Mucosa of rectum (tissue), 2 donors: Measurements from ENCODE around the gene SETMAR.
"Not testable (repeated sequence)": the region's sequence is repeated elsewhere in the genome, so short reads cannot be mapped to it uniquely, and the experiment has no call there.

Source experiments
- H3K27ac ChIP-seq, 2 donors: one replicate each; pipeline ENCODE4 v1.7.0; 2013; ENCODE audit warnings: inconsistent platforms in 2 of 2, low read depth in 2 of 2, low read length in 2 of 2
- H3K27me3 ChIP-seq, 2 donors: one replicate each; pipeline ENCODE4 v1.7.0; 2013; ENCODE audit warnings: low read length in 2 of 2; ENCODE audit not compliant: control insufficient read depth in 2 of 2, insufficient read depth in 2 of 2
- H3K36me3 ChIP-seq, 2 donors: one replicate each; pipeline ENCODE4 v1.7.0; 2013; ENCODE audit warnings: low read length in 2 of 2; ENCODE audit not compliant: control insufficient read depth in 2 of 2, insufficient read depth in 2 of 2
- H3K4me1 ChIP-seq, 2 donors: one replicate each; pipeline ENCODE4 v1.7.0; 2013; ENCODE audit warnings: low read length in 2 of 2, mild to moderate bottlenecking in 1 of 2; ENCODE audit not compliant: control insufficient read depth in 2 of 2, insufficient read depth in 2 of 2
- H3K4me3 ChIP-seq, 2 donors: one replicate each; pipeline ENCODE4 v1.7.0; 2013; ENCODE audit warnings: low read length in 2 of 2
- H3K9ac ChIP-seq, 2 donors: one replicate each; pipeline ENCODE4 v1.7.0; 2013; ENCODE audit warnings: low read length in 2 of 2, low read depth in 1 of 2, mild to moderate bottlenecking in 1 of 2
- H3K9me3 ChIP-seq, 2 donors: one replicate each; pipeline ENCODE4 v1.7.0; 2013; ENCODE audit warnings: low read length in 2 of 2; ENCODE audit not compliant: control insufficient read depth in 2 of 2
- donor health status: healthy.
- donor health status: Normal muscosa, but diverticular disease.

Gene SETMAR

GRCh38 chr3:4311496-4311895 is 8.3 kb downstream of the SETMAR start:
- no peaks in the 10 kb centered on the region for H3K27me3 ChIP-seq
- H3K4me1 ChIP-seq = peaks cover 0 to 2% of the 10 kb centered on the region in 2 donors
- H3K27ac ChIP-seq = no peak overlapping the region
- H3K4me3 ChIP-seq = no peak overlapping the region
- H3K36me3 ChIP-seq = peaks cover 12 to 17% of the 10 kb centered on the region in 2 donors
- no peak overlapping the region for H3K9ac ChIP-seq
- H3K9me3 ChIP-seq = no peaks in the 10 kb centered on the region

GRCh38 chr3:4313606-4314293 is 10.6 kb downstream of the SETMAR start:
- H3K4me3 ChIP-seq = no peak overlapping the region
- no peak overlapping the region for H3K27ac ChIP-seq
- no peaks in the 10 kb centered on the region for H3K27me3 ChIP-seq
- no peak overlapping the region for H3K9ac ChIP-seq
- no peaks in the 10 kb centered on the region for H3K4me1 ChIP-seq
- H3K9me3 ChIP-seq = no peaks in the 10 kb centered on the region
- H3K36me3 ChIP-seq = peaks cover 21 to 23% of the 10 kb centered on the region in 2 donors

DNA sequence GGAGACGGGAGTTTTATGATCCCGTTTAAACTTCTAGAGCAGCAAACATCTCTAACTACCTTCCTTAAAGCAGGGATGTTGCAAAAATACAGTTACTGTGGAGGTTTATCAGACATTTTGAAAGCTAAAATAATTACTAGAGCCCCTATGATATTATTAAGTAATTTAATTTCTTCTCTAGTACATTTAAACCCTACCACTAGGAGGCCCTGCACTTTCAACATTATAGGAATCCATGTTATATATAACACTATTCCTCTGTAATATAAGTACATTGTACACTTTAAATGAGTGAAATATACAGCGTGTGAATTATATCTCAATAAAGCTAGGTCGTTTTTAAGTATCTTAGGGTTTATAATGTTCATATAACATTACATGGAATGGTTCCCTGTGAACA is 11.5 kb downstream of the SETMAR start:
- H3K27ac ChIP-seq = no peak overlapping the region

GRCh38 chr3:4320096-4320911 is 17.1 kb downstream of the SETMAR start:
- H3K4me1 ChIP-seq = peaks cover 2 to 12% of the 10 kb centered on the region in 2 donors

More for the DNA sequence above, 11.5 kb downstream of the SETMAR start:
- no peaks in the 10 kb centered on the region for H3K27me3 ChIP-seq
- H3K4me1 ChIP-seq = no peaks in the 10 kb centered on the region
- no peak overlapping the region for H3K4me3 ChIP-seq
- H3K9me3 ChIP-seq = no peaks in the 10 kb centered on the region
- H3K9ac ChIP-seq = no peak overlapping the region
- H3K36me3 ChIP-seq = peaks cover 21 to 23% of the 10 kb centered on the region in 2 donors

DNA sequence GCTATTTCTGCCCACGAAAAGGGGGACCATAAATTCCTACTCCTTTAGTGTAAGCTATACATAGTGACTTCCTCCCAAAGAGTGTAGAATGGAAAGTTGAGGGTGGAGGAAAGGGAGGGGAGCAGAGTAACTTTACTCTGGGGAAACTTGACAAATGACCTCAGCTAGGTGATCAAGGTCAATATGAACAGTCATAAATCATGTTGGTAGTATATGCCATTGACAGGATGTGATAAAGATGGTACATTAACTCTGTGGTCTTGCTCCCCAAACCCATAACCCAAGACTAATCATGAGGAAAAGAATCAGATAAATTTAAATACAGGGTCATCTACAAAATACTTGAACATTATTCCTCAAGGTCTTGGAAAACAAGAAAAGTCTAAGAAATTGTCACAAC is 18.6 kb downstream of the SETMAR start:
- Histone ChIP-seq H3K36me3 (peaks cover 4 to 6% of the 10 kb centered on the region in 2 donors), H3K4me3 (no peak overlapping the region), H3K27me3 (no peaks in the 10 kb centered on the region), H3K9ac (no peak overlapping the region), H3K4me1 (peaks cover 2 to 12% of the 10 kb centered on the region in 2 donors), H3K9me3 (no peaks in the 10 kb centered on the region), H3K27ac (no peak overlapping the region)

More at GRCh38 chr3:4320096-4320911, 17.1 kb downstream of the SETMAR start:
- peaks cover 8 to 12% of the 10 kb centered on the region in 2 donors for H3K36me3 ChIP-seq
- no peak overlapping the region for H3K4me3 ChIP-seq
- no peak overlapping the region for H3K9ac ChIP-seq
- no peak overlapping the region for H3K27ac ChIP-seq
- H3K27me3 ChIP-seq = no peaks in the 10 kb centered on the region
- no peaks in the 10 kb centered on the region for H3K9me3 ChIP-seq

GRCh38 chr3:4322635-4323034 is 19.5 kb downstream of the SETMAR start:
- peaks cover 0 to 4% of the 10 kb centered on the region in 2 donors for H3K36me3 ChIP-seq
- H3K4me3 ChIP-seq = no peak overlapping the region
- H3K9ac ChIP-seq = no peak overlapping the region
- no peaks in the 10 kb centered on the region for H3K9me3 ChIP-seq
- peaks cover 2 to 12% of the 10 kb centered on the region in 2 donors for H3K4me1 ChIP-seq
- no peak overlapping the region for H3K27ac ChIP-seq
- H3K27me3 ChIP-seq = no peaks in the 10 kb centered on the region

DNA sequence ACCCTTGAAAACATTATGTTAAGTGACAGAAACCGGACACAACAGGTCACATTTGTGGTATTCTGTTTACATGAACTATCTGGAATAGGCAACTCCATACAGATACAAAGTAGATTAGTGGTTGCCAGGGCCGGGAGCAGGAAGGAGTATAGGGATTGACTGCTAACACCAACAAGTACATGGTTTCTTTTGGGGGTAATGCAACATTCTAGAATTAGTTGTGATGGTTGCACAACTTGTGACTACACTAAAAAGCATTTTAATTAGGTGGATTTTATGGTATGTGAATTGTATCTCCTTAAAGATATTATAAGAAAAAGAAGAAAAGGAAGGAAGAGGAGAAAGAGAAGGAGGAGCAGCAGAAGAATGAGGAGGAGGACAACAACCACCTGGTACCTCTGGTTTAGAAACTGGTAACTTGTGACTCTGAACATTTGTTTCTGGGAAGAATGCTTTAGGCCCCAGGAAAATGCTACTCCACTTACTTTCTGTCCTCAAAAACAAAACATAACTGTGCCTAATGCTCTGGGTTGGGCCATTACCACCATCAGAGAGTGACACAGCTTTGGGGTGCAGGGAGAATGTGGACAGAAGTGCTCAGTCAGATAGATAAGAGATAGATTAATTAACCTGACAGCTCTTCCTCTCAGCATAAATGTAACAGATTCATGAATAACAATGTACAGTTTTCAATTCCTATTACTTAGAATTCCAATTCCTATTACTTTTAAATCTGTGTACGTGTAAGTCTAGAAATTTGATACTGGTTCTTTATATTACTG is 20.3 kb downstream of the SETMAR start:
- Histone ChIP-seq H3K9me3 (no peaks in the 10 kb centered on the region), H3K4me1 (peaks cover 2 to 12% of the 10 kb centered on the region in 2 donors), H3K9ac (no peak overlapping the region), H3K36me3 (no peaks in the 10 kb centered on the region), H3K27ac (no peak overlapping the region), H3K4me3 (no peak overlapping the region), H3K27me3 (no peaks in the 10 kb centered on the region)

DNA sequence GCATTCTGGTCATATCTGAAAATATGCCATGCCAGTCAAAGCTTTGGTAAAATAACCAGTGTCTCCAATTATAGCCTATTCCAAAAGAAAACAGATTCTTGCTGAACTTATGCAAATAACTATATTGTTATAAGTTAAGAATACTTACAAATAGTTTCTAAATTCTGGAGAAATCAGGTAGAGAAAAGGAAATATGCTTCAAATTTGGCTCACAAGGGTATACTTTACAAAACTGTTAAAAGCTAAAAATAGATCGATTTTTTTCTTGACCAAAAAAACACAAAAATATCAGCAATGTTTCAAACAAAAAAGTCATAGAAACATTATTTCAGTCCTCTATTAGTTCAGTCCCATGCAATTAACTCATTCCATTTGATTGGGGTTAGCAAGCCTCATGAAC is 23.7 kb downstream of the SETMAR start:
- no peaks in the 10 kb centered on the region for H3K9me3 ChIP-seq
- no peak overlapping the region for H3K27ac ChIP-seq
- H3K36me3 ChIP-seq = no peaks in the 10 kb centered on the region
- no peaks in the 10 kb centered on the region for H3K27me3 ChIP-seq
- no peak overlapping the region for H3K4me3 ChIP-seq
- no peaks in the 10 kb centered on the region for H3K4me1 ChIP-seq
- H3K9ac ChIP-seq = no peak overlapping the region

DNA sequence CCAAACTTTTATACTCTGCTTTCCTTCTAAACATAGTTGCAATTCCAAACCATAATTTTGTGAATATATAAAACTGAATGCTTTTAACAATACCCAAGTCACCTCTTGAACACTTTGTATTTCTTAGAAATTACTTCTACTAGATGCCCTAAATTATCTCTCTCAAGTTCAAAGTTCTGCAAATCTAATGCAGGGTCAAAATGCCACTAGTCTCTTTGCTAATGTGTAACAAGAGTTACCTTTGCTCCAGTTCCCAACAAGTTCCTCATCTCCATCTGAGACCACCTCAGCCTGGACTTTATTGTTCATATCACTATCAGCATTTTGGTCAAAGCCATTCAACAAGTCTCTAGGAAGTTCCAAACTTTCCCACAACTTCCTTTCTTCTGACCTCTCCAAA is 26.6 kb downstream of the SETMAR start:
- H3K27me3 ChIP-seq, H3K4me1 ChIP-seq, H3K4me3 ChIP-seq, H3K27ac ChIP-seq, H3K36me3 ChIP-seq, H3K9ac ChIP-seq, H3K9me3 ChIP-seq: not testable (repeated sequence)

- Histone ChIP-seq H3K9ac (no peak overlapping the region), H3K4me1 (no peaks in the 10 kb centered on the region), H3K27me3 (no peaks in the 10 kb centered on the region), H3K9me3 (no peaks in the 10 kb centered on the region), H3K27ac (no peak overlapping the region), H3K4me3 (no peak overlapping the region), H3K36me3 (no peaks in the 10 kb centered on the region)
These were observed 28.9 kb downstream of the SETMAR start for GRCh38 chr3:4332111-4332510.
